Putamen (tissue), 1 donor: ENCODE data around the gene FRAT1.
"Not testable (repeated sequence)": the region's sequence is repeated elsewhere in the genome, so short reads cannot be mapped to it uniquely, and the experiment has no call there.

Source experiments
- DNase-seq: peaks from one replicate; pipeline ENCODE4 v3.0.0-alpha.2; 2016; ENCODE audit warnings: low spot score

FRAT1 gene

GRCh38 chr10:97334370-97335175 is 15.5 kb downstream of the FRAT1 start, which contains the start of gene FRAT2:
FRAT2 (minus strand) TSS chr10:97334729; CDS start chr10:97334572, 157 bp downstream.
- peak; percentile 91 for DNase-seq

GRCh38 chr10:97335188-97335619 is 16.1 kb downstream of the FRAT1 start:
- no peak for DNase-seq

DNA sequence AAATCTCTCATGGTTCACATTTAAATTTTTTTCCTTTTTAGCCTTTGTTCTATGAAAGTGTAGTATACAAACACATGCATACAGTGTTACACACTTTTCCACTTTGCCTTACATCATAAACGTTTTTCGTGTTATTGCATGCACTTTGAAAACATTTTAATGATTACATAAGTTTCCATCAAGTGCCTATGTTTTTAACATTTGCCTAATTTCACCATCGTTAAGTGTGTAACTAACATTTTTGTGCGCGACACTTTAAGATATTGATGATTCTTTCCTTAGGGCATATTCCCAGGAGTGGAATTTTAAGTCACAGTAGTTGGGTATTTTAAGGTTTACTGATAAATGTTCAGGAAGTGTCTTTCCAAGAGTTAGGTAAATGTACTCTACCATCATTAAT is 16.9 kb downstream of the FRAT1 start:
- no peak for DNase-seq

GRCh38 chr10:97336446-97336845 is 17.4 kb downstream of the FRAT1 start:
- DNase-seq: no peak

DNA sequence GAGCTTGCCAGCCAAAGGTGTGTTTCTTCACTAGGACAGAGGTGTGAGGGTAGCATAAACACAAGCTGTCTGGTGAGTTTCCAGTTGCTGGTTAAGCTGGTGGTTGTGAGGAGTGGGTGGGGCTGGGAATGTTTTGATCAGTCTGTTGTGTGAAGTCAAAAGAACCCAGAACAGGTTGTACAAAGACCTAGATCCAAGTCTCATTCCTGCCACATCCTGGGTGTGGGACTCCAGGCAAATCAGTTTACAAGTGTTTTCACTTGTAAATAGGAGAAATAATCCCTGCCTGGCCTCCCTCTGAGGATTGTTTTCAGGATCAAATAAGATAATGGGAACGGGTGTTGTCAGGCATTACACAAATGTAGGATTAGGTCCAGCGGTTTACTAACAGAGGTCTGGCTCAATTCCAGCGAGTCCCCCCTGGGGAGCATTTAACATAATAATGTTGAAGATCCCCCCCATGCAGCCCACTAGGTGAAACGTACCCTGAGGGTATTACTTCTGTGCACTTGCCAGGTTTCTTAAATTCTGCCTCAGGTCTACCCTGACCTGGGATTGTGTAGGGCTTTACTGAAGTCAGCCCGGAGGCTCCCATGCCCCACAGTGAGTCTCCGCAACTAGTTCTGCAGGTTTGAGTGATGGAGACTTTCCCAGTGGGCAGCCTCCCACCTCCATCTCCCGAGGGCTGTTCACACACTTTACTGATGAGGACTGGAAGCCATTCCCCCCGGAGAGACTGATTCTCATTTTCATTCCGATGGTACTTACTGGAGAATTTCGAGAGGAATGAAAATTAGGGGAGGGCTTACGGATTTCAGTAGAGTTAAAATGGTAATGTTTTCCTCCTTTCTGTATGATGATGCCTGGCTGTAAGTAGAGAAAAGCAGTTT is 18.1 kb downstream of the FRAT1 start:
- DNase-seq: no peak

- DNase-seq: no peak
Observed at GRCh38 chr10:97338041-97338440, 19.0 kb downstream of the FRAT1 start.

GRCh38 chr10:97341416-97341815 is 22.3 kb downstream of the FRAT1 start:
- DNase-seq: no peak

DNA sequence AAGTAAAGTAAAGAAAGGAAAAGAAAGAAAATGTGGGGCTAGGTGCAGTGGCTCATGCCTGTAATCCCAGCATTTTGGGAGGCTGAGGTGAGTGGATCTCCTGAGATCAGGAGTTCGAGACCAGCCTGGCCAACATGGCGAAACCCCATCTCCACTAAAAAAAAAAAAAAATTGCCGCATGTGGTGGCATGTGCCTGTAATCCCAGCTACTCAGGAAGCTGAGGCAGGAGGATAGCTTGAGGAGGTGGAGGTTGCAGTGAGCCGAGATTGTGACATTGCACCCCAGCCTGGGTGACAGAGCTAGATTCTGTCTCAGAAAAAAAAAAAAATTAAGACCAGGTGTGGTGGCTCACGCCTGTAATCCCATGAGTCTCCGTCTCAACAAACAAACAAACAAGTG is 24.6 kb downstream of the FRAT1 start:
- not testable (repeated sequence) for DNase-seq

GRCh38 chr10:97347317-97347716 is 28.2 kb downstream of the FRAT1 start:
- DNase-seq: no peak

- DNase-seq: no peak
Observed at GRCh38 chr10:97349752-97350513, 30.9 kb downstream of the FRAT1 start.

GRCh38 chr10:97353945-97354344 is 34.9 kb downstream of the FRAT1 start:
- DNase-seq: no peak

- DNase-seq: no peak
Observed at GRCh38 chr10:97355571-97355975, 36.5 kb downstream of the FRAT1 start.

- DNase-seq: no peak
Observed at GRCh38 chr10:97356318-97356914, 37.3 kb downstream of the FRAT1 start.

DNA sequence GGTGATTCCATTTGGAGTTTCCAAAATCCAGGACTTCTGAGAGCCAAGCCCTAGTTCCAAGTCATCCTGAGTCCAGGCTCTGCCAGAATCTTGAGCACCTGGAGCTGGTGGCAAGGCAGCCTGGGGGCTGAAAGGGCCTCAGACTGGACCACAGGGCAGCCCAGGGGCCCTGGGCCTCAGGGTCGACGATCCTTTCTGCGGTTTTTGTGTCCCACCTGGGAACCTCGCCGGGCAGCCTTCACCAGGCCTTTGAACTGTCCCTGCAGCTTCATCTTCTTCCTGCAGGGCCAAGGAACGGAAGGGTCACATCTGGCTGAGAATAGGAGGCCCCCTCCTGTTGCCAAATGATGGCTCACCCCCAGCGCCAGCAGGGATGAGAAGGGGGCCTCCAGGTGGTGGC is 37.8 kb downstream of the FRAT1 start:
- no peak for DNase-seq

DNA sequence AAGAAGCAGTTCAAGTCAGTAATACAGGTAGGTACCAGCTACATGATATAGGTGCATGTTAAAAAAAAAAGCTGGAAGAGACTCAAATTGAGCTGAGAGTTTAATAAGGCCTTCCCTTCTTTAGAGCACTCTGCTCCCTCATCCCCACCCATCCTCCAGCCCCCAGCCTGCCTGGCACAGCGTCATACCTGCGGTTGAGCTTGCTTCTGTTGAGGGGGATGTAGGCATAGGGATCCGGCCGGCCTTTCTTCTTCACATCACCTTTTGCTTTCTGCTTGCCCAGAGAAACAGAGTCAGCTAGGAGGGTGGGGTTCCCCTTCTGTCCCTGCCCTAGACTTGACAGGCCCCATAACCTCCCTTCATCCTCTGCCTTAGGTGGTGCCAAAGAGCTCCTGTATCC is 39.3 kb downstream of the FRAT1 start:
- no peak for DNase-seq

DNA sequence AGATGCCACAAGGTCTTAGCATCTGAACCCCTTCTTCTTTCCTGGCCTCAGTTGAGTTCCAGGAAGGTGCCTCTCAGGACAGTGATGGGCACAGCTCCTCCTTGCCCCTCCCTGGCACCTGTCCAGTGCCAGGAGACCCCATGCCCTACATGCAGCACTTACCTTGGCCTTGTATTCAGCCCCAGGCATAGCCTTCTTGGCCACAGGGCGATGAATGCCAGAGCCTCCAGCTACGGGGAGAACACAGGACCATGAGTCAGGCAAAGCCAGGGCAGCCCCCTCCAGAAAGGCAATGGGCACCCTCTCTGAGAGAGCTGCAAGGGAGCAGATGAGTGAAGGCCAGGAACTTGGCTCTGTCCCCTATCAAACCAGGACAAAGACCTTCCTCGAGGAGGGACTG is 39.7 kb downstream of the FRAT1 start:
- DNase-seq: no peak

GRCh38 chr10:97360705-97361536 is 41.9 kb downstream of the FRAT1 start:
- DNase-seq: no peak

DNA sequence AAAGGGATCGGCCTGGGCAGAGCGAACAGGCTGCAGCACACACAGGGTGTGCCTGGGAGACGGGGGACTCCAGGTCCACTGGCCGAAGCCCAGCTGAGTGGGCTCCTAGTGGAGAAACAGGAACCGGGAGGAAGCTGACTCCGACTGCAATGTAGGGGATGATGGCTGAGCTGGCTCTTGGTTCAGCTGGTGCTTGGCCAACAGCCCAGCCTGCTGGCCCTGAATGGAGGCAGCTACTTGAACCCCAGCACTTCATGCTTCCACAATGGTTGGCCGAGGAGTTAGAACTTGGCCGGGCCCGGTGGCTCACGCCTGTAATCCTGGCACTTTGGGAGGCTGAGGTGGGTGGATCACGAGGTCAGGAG is 42.4 kb downstream of the FRAT1 start:
- no peak for DNase-seq

DNA sequence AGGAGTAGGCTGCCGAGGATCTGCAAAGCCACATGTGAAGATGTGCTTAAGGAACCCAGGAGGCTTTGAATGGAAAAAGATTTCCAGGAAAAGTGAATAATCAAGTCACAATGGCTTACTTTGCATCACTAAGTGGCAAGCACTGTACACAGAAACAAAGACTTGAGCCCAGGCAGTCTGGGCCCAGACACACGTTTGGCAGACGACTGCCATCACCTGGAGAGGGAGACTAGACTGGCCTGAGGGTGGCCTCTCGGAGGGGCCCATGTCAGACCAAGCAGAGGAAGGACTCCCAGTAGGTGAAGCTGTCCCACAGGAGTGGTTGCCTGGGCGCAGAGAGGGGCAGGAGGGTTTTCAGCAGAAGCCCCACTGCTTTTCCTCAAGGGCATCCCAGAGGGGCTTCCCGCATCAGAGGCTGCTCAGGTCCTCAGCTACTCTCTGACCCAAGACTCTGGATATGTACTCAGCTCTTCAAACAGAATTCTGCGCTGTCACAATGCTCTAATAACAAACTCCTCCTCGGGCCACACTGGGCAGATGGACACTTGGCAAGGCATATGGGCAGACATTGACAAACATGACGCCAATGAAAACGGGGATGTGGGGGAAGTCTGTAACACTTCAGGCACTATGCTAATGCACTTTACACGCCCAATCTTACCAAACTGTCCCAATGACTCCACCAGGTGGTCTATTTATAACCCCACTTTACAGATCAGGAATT is 43.4 kb downstream of the FRAT1 start:
- DNase-seq: no peak

GRCh38 chr10:97363071-97363470 is 44.0 kb downstream of the FRAT1 start:
- no peak for DNase-seq
